Fibroblast of upper back skin (primary cell): Measurements from ENCODE around the gene KRT39.
A peak's percentile ranks its signal among the peaks of the same experiment; 100 is the strongest.
"Not testable (repeated sequence)": the region's sequence is repeated elsewhere in the genome, so short reads cannot be mapped to it uniquely, and the experiment has no call there.

Source experiments
- DNase-seq: peaks from one replicate; pipeline ENCODE4 v3.0.0-alpha.2; 2013

The KRT39 gene

GRCh38 chr17:40966848-40967247 is at the start of gene KRT39:
KRT39 (minus strand) TSS chr17:40966948; CDS start chr17:40966856, 92 bp downstream.
- DNase-seq: no peak

- no peak for DNase-seq
Measured at GRCh38 chr17:41015454-41015853, 48.7 kb upstream of the KRT39 start.

GRCh38 chr17:41013606-41014005 is 46.9 kb upstream of the KRT39 start:
- DNase-seq: peak; percentile 58

- no peak for DNase-seq
Measured at GRCh38 chr17:41013181-41013580, 46.4 kb upstream of the KRT39 start.

DNA sequence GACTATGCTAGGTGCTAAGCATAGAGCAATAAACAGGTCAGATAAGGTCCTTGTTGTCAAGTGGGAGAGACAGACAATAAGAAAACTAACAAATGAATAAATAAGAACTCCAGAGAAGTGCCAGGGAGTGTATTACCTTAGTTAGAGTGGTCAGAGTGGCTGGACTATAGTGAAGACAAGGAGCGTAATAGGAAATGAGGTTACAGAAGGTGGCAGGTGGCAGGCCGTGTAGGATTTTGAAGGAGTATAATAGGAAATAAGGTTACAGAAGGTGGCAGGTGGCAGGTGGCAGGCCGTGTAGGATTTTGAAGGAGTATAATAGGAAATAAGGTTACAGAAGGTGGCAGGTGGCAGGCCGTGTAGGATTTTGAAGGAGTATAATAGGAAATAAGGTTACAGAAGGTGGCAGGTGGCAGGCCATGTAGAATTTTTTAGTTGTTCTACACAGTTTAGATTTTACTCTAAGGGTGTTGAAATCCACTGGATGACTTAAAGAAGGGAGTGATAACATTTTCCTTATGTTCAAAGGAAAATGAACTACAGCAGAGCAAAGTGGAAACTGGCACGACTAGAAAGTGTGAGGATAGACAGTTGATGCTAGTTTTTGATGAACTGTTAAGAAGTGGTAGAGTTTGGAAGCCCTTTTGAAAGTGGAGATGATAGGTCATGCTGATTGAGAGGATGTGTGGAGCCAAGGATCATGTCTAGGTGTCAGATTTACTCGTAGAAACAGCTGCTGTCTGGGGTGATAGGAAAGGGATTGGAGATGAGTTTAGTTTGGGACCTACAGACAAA is 45.8 kb upstream of the KRT39 start:
- DNase-seq: no peak

GRCh38 chr17:41010441-41010840 is 43.7 kb upstream of the KRT39 start:
- DNase-seq: no peak

- no peak for DNase-seq
Measured at GRCh38 chr17:41009936-41010335, 43.2 kb upstream of the KRT39 start.

DNA sequence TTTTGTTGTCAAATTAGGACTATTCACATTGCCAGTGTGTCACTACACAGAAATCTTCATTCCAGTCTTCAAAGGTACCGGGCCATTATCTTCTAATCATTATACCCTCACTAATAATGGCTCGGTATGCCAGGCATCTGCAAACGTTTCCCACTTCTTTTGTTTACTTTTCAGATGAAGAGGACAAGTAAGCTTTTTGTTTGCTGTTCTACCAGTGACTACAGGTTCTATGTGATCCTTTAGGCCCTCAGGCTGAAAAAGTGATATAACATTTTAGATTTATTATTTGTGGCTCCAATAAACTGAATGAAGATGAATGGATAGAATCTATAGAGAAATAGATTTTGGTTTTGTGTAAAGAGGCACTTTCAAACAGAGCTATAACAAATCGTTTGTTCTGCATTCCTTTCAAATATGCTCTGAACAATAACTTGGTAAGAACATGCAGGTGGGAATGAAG is 42.6 kb upstream of the KRT39 start:
- DNase-seq: no peak

GRCh38 chr17:41008811-41009210 is 42.1 kb upstream of the KRT39 start, which contains the start of gene KRTAP3-1:
KRTAP3-1 (minus strand) TSS chr17:41009128; CDS start chr17:41009074, 54 bp downstream.
- no peak for DNase-seq

GRCh38 chr17:41004397-41004796 is 37.6 kb upstream of the KRT39 start:
- DNase-seq: no peak

DNA sequence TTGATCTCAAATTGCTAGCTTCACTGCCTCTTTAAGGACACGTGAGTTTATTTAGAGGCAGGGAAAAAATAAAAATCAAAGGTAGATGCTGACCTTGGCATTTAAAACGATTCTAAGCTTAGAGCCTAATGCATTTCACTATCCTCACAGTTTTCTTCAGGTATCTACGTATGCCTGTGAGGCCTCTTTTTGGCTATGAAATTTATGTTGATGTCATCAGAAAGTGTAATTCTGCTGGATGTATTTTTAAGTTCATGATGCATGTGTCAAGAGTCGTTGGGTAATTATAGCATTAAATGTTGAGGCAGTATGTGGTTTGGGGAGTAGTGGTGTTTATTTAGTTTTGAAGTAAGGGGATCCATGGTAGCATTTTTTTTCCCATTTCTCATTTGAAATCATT is 37.2 kb upstream of the KRT39 start:
- no peak for DNase-seq

- DNase-seq: no peak
Measured at GRCh38 chr17:41002814-41003213, 36.1 kb upstream of the KRT39 start.

- DNase-seq: no peak
Measured at GRCh38 chr17:41001795-41002194, 35.0 kb upstream of the KRT39 start.

- DNase-seq: not testable (repeated sequence)
Measured at GRCh38 chr17:40999563-40999962, 32.8 kb upstream of the KRT39 start, which contains the start of gene KRTAP3-2. KRTAP3-2 (minus strand) TSS chr17:40999906; CDS start chr17:40999853, 53 bp downstream.

DNA sequence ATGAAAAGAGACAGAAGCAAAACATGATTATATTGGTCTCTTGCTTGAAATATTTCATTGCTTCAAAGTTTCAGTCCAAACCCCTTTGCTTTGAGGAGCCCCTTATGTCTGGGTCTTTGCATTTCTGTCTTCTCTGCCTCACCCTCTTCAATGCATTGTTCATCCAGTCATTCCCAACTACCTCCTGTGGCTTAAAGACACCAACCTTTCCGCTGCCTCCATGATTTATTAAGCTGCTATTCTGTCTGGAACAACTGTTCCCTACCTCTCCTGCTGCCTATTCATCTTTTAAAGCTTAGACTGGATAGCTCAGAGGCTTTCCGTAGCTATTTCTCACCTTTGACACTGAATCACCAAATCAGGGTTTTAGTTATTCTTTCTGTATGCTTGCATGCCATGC is 30.6 kb upstream of the KRT39 start:
- DNase-seq: no peak

DNA sequence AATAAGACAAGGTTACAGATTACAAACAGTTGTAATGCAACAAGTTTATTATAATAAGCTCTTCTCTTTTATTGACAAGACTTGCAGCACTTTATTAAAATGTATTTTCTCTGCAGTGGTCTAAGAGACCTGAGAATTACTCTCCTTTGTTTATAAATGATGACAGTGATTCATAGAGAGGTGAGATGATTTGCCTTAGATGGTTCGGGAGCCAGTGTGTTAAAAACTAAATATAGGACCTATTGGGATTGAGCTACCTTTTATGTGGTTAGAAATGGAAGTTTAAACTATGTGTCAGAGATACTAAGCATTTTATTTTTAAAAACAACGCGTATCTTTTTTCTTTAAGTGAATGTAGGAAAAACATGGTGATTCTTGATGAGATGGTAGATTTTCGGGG is 30.1 kb upstream of the KRT39 start:
- no peak for DNase-seq

DNA sequence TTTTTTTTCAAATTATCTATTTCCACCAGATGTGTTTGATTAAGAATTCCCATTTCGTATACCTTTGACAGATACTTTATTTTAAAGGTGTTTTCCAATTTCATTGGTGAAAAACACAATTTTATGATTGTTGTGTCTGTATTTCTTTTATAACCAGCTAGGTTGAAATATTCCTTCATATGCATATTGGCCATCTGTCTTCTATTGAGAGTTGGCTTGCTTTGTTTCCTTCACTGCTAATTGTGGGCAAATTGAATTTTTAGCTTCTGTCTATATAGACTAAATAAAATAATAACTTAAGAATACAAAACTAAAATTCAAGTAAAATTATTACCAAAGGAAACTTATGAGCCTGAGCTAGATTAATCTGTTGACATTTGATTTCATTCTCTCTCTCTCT is 28.4 kb upstream of the KRT39 start:
- DNase-seq: no peak

- DNase-seq: no peak
Measured at GRCh38 chr17:40993839-40994238, 27.1 kb upstream of the KRT39 start, which contains the start of gene KRTAP3-3. KRTAP3-3 (minus strand) TSS chr17:40994164; CDS start chr17:40994097, 67 bp downstream.

- no peak for DNase-seq
Measured at GRCh38 chr17:40993084-40993483, 26.3 kb upstream of the KRT39 start.

- DNase-seq: no peak
Measured at GRCh38 chr17:40992666-40993065, 25.9 kb upstream of the KRT39 start.

DNA sequence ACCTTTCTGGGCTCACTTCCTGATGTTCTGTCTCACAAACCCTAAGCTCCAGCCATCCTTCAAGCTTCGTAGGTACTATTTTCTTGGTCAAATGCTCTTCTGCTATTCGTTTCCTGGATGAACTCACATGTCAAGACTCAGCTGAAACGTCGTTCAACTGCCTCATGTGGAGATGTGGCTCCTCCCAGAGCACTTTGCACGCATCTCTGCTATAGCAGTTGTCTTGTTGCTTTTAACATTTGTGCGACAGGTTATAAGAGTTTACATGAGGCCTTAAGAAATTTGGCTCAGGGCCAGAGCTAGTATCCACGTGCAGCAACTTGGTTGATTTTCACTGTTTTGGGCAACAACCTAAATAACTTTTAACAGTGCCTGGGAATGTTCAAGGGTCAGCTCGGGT is 20.2 kb upstream of the KRT39 start:
- DNase-seq: no peak

DNA sequence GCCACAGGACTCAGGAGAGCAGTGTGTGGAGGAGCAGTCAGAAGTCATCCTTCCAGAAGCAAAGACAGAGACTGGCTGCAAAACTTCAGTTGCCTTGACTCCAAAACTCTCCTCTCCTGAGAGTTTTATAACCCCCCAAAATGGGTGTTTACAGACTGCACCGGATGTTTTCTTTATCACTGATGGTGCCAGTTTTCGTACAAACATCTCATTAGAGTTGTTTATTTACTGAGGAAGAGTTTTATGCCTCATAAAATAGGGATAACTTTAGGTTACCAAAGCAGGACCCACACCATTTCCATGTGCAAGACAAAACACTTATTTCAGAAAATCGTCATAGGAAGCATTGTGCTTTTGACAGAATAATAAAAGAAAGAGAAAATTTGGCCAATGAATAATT is 17.5 kb upstream of the KRT39 start, which contains the start of gene KRT40:
Gene KRT40, minus strand, starts transcription at position 101 of the 400 bp plus-strand sequence. Its CDS starts 53 bp downstream, at position 48.
- no peak for DNase-seq

- no peak for DNase-seq
Measured at GRCh38 chr17:40981115-40981514, 14.4 kb upstream of the KRT39 start.

DNA sequence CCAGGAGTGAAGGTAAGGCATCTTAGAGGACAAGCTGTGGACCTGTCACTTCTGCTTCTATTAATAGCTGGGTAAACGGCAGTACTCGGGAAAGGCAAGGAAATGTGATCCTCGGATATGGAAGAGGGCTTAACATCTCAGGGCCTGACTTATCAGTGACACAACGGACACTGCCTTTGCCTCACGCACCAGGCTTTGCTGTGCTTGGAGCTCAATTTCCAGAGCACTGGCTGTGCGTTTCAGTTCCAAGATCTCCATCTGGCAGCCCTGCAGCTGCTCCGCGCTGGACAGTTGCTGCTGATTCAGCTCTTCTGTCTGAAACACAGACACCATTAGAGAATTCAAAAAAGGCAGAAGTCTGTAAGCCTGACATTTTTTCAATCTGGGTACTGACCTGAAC is 13.8 kb upstream of the KRT39 start:
- peak; percentile 58 for DNase-seq
